ENCODE results near the gene STEEP1. TPM values are rescaled to one million over a fixed set of nuclear protein-coding genes. Genes with fewer than 3 reads are reported as not detected.

Gene STEEP1
- total RNA-seq, 1 experiment from 2014 or later, result 30.4 TPM

DNA sequence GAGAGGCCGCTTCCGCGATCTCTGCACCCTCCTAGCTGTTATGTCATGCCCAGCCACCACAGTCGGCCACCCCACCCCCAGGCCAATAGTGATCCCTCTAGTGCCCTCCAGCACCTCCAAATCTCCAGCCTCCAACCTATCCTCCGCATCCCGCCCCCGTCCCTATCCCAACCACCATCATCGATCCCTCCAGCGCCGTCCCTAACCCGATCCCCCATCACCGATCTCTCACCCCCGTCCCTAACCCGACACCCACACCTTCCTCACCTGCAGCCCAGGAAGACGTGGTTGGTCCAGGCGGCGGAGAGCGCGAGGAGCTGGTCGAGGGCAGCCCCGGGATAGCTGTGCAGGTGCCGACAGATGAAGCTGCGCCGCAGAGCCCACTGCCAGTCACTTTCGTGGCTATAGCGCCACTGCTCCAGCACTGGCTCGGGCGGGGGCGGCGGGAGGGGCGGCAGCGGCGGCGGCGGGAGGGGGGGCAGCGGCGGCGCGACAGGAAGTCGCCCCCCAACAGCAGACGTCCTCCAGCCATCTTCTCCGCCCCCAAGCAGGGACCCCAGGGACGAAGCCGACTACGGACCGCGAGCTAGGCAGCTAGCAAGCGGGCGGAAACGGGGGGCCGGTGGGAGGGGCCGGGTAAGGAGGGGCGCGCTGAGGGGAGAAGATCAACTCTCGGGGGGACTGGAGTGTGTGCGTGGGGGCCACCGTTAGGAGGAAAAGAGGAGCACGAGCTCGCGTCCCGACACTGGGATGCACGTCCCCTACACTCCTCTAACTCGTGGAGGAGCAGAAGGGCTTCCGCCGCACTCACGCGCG is 40.5 kb upstream of the STEEP1 start:
- H3K9me3 ChIP-seq (ENCODE audit: control insufficient read depth, low read depth, low read length), result peaks cover 12% of the 10 kb centered on the region
- H2BK15ac ChIP-seq (ENCODE audit: low read depth, low read length), result no peak overlapping the region
- H3T11ph ChIP-seq (ENCODE audit: low read length), result no peak overlapping the region
- H3K36me3 Mint-ChIP-seq (ENCODE audit: insufficient read depth in 1 of 3, low read depth in 3 of 3), result peaks cover 12 to 19% (median 13%) of the 10 kb centered on the region in 3 experiments
- no peak overlapping the region for H2BK5ac ChIP-seq (ENCODE audit: insufficient read length, low read length)
- no peak overlapping the region for H4K5ac ChIP-seq (ENCODE audit: insufficient read length, low read depth, low read length)
- WGBS (ENCODE audit: extremely low coverage, insufficient read length, low lambda C conversion rate), result no CpG with 5 or more reads among the region's 68 CpGs
- H3K4me3 Mint-ChIP-seq, result peak overlapping the region; percentile 80 to 90
- H2AK5ac ChIP-seq (ENCODE audit: insufficient read length, low read length), result no peak overlapping the region
- peak; percentile 38 for DNase-seq
- H2BK12ac ChIP-seq (ENCODE audit: insufficient read length, low read depth, low read length), result no peak overlapping the region
- H3K27me3 ChIP-seq (ENCODE audit: insufficient read depth, low read length), result no peaks in the 10 kb centered on the region; the same call in 1 of the 2 replicates
- H3K27ac ChIP-seq (ENCODE audit: insufficient read length, low read depth, low read length), result no peak overlapping the region
- H3K27me3 Mint-ChIP-seq (ENCODE audit: low read depth), result peaks cover 36% of the 10 kb centered on the region
- peak overlapping the region in 2 of 3 experiments; percentile 93; a peak in 2 of 7 replicates for H3K27ac Mint-ChIP-seq
- no peaks in the 10 kb centered on the region for H4K20me1 ChIP-seq (ENCODE audit: control insufficient read depth, insufficient read depth, insufficient read length)
- peak overlapping the region; percentile 90 for H3K4me2 ChIP-seq (ENCODE audit: insufficient read depth, insufficient read length, low read length)
- H3K79me1 ChIP-seq (ENCODE audit: insufficient read depth, low read depth, low read length, poor library complexity, severe bottlenecking), result no peaks in the 10 kb centered on the region
- H3K23ac ChIP-seq (ENCODE audit: insufficient read length, low read depth, low read length), result peak overlapping the region; percentile 69
- peak overlapping the region; percentile 96 for H3K9ac ChIP-seq (ENCODE audit: extremely low read depth, insufficient read length, low read length)
- no peak overlapping the region for H3K56ac ChIP-seq (ENCODE audit: insufficient read length, low read depth, low read length)
- peak overlapping the region; percentile 99 for H3K14ac ChIP-seq (ENCODE audit: insufficient read depth, low read length)
- H3K4me1 ChIP-seq (ENCODE audit: insufficient read depth, low read length), result no peaks in the 10 kb centered on the region; the same call in 1 of the 2 replicates
- peaks cover 8% of the 10 kb centered on the region for H3K23me2 ChIP-seq (ENCODE audit: insufficient read length, low read depth, low read length, poor library complexity, severe bottlenecking)
- H2BK120ac ChIP-seq (ENCODE audit: low read depth, low read length, poor library complexity, severe bottlenecking), result no peak overlapping the region
- peaks cover 64 to 65% of the 10 kb centered on the region in 2 experiments for H3K9me3 Mint-ChIP-seq
- peak overlapping the region; percentile 88 for H3K18ac ChIP-seq (ENCODE audit: insufficient read length, low read depth, low read length)
- no peak overlapping the region for H4K8ac ChIP-seq (replicated peaks; ENCODE audit: insufficient read length, low read depth, low read length)
- H3K4me1 Mint-ChIP-seq, result peaks cover 15 to 16% of the 10 kb centered on the region in 2 experiments
- H2AFZ ChIP-seq (ENCODE audit: low read length), result no peak overlapping the region
- no peak overlapping the region for H4K91ac ChIP-seq (ENCODE audit: insufficient read length, low read depth, low read length)
- H3K4ac ChIP-seq (ENCODE audit: low read depth, low read length), result no peak overlapping the region
- H2BK20ac ChIP-seq (ENCODE audit: low read depth, low read length, poor library complexity, severe bottlenecking), result no peak overlapping the region
- TF ChIP-seq, protein P1, sequence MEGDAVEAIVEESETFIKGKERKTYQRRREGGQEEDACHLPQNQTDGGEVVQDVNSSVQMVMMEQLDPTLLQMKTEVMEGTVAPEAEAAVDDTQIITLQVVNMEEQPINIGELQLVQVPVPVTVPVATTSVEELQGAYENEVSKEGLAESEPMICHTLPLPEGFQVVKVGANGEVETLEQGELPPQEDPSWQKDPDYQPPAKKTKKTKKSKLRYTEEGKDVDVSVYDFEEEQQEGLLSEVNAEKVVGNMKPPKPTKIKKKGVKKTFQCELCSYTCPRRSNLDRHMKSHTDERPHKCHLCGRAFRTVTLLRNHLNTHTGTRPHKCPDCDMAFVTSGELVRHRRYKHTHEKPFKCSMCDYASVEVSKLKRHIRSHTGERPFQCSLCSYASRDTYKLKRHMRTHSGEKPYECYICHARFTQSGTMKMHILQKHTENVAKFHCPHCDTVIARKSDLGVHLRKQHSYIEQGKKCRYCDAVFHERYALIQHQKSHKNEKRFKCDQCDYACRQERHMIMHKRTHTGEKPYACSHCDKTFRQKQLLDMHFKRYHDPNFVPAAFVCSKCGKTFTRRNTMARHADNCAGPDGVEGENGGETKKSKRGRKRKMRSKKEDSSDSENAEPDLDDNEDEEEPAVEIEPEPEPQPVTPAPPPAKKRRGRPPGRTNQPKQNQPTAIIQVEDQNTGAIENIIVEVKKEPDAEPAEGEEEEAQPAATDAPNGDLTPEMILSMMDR (conservative IDR thresholded peaks at IDR 0.05), result no peak
- H3K79me2 ChIP-seq (ENCODE audit: insufficient read depth, low read length), result no peaks in the 10 kb centered on the region; the same call in 1 of the 2 replicates

Data from H9 (cell line).